NCI-H2196 treated with DMSO at 0.1 percent for 48 hours (cell line): Measurements from ENCODE around the gene TMEM72.

Source experiments
- DNase-seq: peaks from one replicate; lab custom pipeline; 2025; ENCODE audit not compliant: unreplicated experiment; lab: John Stamatoyannopoulos, UW

Gene TMEM72

DNA sequence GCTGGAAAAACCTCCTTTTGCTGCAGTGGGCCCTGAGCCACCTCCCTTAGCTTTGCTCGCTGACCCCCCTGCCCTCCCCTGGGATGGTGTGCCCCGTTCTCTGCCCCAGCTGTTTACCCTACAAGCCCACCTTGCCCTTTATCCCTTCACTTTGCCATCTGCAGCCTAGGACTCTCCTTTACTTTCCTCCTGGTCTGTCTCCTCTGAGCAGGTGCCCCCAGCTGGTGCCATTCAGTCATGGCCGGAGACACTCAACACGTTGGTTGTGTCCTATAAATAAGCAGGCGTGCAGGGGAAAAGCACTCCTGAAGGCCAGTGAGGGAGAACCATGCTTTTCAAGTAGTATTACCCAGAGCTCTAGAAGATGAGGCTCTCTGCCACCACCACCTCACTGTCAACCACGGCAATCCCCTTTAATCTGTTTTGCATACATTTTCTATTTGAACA, 54.5 kb downstream of the TMEM72 start:
- DNase-seq = no peak

DNA sequence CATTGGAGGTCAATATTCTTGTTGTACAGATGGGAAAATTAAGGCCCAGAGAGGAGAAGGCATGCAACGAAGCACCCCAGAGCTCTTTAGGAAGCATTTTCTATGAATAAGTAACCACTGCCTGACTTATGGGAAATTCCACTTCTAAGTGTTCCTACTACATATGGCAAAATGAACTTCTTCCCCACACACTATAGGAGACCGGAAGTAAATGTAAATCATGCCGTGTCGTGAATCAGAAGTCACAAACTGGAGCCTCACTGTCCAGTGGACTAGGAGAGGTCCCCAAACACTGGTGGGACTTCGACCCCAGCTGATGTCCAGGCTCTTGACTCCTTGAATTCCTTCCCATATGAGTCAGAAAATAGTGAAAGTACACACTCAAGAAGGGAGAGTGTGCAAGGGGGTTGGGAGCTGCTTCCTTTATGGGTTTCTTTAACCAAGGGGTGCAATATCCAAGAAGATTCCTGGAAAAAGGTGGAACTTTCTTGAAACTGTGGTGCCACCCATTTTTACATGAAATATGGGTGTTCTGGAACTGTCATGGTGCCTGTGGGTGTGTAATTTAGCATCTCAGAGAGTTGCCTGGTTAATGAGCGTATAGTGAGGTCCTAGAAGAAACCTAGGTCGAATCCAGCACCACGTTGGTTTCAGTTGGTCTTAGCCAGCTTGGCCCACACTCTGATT, 55.1 kb downstream of the TMEM72 start:
- DNase-seq = no peak

- DNase-seq = no peak
These were observed 55.8 kb downstream of the TMEM72 start for GRCh38 chr10:44966816-44967509.

GRCh38 chr10:44967616-44968015, 56.5 kb downstream of the TMEM72 start:
- DNase-seq = no peak

GRCh38 chr10:44968091-44968490, 57.0 kb downstream of the TMEM72 start:
- DNase-seq = no peak

GRCh38 chr10:44968500-44969400, 57.6 kb downstream of the TMEM72 start:
- no peak for DNase-seq

DNA sequence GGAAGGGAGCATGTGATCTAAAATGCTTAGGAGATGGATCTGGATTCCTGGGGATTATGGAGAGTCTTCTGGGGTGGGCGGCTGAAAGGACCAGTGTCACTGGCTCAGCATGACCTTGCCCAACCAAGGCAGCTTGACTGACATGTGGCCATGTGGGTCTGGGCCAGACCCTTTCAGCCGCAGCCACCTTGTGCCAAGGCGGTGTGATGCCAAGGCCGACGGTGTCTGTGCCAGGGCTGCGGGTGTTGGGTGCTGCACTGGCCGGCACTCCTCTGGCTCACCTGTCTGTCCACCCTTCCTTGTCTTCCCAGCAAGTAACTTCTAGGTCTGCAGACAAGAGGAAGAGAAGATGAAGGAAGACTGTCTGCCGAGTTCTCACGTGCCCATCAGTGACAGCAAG, 58.7 kb downstream of the TMEM72 start:
- DNase-seq = no peak

DNA sequence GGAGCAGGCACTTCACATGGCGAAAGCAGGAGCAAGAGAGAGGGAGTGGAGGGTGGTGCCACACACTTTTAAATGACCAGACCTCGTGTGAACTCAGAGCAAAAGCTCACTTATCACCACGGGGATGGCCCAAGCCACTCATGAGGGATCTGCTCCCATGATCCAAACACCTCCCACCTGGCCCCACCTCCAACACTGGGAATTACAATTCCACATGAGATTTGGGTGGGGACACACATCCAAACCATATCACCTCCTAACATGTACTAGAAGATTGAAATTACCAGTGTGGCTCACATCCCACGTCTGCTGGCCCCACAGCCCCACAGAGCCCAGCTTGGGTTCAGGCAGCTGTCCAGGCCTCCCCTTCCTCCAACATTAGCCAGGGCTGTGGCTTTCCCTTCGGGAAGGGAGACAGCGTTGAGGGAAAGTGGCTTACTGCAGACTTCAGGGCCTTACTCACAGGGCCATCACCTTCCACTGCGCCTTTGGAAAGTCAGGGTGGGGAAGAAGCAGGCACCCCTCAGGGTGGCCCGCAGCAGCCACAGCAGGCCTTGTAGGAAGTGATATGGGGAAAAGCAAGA, 59.8 kb downstream of the TMEM72 start:
- no peak for DNase-seq

GRCh38 chr10:44971434-44971833, 60.3 kb downstream of the TMEM72 start:
- no peak for DNase-seq

DNA sequence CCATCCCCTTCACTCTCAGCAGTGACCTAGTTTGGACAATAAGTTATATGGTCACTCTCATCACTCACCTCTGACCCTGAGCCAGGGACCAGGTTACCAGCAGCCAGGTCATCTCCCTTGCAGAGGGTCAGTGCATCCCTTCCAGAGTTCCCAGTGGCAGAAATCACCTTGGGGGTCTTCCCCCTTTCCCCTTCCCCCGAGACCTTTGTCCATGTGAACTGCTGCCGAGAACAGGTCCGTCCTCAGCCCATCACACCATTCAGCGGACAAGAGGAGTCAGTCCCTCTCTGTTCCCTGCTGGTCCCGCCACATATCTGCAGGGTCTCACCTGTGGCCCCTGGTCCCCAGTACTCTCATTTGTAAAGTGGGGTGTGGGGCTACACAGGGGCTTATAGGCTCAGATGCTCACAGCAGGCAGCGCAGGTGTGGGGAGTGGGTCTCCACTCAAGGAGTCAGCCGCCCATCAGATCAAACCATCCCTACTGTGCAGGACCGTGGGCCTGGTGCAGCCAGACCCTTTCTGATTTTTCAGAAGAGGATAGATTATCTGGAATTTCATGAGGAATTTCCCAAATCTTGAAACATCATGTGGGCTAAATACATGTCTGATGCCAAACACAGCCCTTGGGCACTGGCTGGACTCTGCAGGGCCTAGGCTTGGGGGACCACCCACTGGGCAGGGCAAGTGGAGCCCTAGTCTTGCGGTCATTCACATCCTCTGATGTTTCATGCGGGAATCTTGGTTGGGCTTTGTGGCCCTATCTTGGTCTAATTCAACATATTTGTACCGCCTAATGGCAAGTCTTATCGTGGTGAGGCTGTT, 61.0 kb downstream of the TMEM72 start:
- DNase-seq = no peak

- no peak for DNase-seq
These were observed 61.8 kb downstream of the TMEM72 start for GRCh38 chr10:44972874-44973306.

DNA sequence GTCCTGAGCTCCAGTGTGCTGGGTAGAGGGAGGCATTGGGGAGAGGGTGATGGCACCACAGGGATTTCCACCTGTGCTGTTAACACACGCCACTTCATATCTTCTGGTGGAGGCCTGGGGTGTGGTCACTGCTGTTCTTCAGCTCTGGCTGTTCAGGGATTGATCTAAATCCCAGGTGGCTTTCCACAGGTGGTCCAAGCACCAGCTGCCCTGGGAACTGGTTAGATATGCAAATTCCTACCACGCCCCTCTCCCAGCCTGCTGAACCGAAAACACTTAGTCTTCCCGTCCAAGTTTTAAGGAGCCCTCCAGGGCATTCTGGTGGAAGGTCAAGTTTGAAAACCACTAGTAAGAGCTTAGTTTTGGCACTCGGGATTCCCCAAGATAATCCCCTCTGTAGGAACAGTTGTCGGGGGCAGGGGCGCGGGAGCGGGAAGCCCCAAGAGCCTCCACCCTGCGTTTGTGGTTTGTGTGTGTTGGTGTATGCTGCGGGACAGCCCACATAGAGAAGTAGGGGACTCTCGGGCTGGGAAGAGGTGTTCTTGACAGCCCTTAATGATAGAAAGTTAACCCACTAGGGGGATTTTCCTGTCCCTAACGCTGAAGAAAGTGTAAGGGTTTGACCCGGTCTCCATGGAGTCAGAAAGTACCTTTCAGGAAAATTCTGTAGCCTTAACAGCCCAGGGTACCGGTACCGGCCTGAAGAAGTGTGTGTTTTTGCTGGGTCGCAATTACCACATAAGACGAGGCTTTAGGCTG, 62.4 kb downstream of the TMEM72 start:
- DNase-seq = no peak

DNA sequence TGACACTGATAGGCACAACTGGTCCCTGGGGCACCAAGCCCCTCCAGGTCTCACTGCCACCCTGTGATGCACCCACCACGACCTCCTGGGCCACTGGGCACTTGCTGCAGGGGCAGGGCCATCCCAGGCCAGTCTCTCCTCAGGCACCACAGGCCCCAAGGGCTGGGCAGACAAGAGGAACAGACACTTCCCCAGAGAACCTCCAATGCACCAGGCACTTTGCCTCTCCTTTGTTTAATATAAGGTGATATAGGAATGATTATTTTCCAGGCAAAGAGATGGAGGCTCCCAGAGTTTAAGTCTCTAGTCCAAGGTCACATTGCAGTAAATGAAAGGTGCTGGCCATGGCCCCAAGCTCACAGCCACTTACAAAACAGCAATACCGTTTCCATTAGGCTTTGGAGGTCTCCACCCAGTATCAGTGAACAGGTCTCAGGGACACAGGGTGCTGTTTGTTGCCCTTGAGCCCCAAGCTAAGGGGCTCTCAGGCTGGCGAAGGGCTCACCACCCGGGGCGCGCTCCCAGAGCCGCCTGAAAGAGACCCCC, 63.0 kb downstream of the TMEM72 start:
- no peak for DNase-seq

DNA sequence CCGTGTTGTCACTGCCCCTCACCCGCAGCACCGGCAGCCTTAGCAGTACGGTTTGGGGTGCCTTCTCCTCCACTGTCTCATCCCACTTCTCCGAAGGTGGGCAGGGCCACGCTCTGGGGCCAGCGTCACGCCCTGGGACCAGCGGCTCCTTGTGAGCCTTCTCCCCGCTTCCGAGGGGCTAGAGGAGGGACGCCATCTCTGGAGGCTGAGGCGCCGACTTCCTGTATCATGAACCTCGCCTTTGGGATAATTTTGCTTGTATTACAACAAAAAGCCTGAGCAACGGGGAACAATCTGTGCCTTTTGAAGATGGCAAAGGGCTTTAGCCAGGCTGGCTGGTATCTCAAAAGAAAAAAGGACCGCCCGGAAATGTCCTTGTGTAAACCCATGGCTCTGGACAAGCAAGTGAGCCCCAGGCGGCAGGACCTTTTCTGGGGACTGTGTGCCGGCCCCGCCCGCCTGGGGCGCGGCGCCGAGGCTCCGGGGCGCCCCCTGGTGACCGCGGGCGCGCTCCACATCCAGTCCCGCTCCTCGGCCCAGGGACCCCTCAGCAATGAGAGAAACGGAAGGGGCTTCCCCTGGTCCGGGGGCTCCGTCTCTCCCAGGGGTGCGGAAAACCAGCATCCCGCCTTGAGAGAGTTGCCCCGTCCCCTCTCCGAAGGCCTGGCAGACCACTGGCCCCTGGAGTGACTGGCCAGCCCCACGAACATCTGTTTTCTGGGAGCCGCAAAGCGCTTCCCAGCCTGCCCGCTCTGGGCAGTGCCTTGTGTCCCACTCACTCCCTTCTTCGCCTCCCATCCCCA, 63.7 kb downstream of the TMEM72 start:
- no peak for DNase-seq

- no peak for DNase-seq
These were observed 64.5 kb downstream of the TMEM72 start for GRCh38 chr10:44975431-44976331.

DNA sequence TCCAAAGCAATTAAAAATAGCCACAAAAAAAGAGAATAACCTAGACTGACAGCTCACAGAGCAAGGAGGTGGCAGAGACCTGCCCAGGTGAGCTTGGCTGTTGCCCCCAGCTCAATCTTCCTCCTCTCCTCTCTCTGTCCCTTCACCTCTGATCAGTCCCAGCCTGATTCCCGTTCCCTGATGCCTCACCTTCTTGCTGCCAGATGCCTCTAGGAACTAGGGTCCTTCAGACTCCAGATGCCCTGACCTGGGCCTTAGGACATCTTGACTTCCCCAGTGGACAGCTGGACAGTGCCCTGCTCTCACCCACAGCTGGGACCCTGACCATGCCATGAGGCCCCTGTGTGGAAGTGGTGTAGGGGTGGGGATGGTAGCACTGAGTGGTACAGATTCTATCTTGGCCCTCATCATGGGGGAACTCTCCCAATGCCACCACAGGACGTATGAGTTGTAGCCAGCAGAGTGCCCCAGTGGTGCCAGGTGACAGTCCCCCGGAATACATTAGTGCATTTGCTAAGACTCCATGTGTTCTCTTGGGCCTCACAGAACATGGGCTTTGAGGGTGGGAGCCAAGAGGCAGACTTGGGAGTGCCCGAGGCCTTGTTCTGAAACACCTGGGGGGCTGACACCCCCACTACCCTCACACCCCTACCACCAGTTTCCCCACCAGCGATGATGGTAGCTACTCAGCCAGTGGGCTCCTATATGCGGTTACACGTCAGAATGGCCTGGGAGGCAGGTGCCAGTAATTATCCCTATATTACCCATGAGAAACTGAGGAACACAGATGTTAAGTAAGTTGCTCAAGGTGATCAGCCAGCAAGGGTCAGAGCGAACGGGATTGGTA, 65.4 kb downstream of the TMEM72 start:
- DNase-seq = no peak
